GM20431 (cell line): Measurements from ENCODE around the gene SH2D5.
"Not testable (repeated sequence)": the region's sequence is repeated elsewhere in the genome, so short reads cannot be mapped to it uniquely, and the experiment has no call there.

ENCODE experiments used
- in situ Hi-C: fragments of 300-500 bp; cut with MseI, MboI; formaldehyde crosslinking; loops from one replicate; pipeline ENCODE4 v1.15.0; 2020; ENCODE audit warnings: low sequenced_read_pairs; ENCODE audit not compliant: unreplicated experiment

The SH2D5 gene

GRCh38 chr1:20729155-20729931, 3.2 kb downstream of the SH2D5 start:
- in situ Hi-C loops = no loop called here

GRCh38 chr1:20728371-20729154, 3.9 kb downstream of the SH2D5 start:
- in situ Hi-C loops = no loop called here

- in situ Hi-C loops = no loop called here
These were observed 4.7 kb downstream of the SH2D5 start for GRCh38 chr1:20727746-20728316.

- in situ Hi-C loops = no loop called here
These were observed 5.4 kb downstream of the SH2D5 start for GRCh38 chr1:20726932-20727745.

- in situ Hi-C loops = no loop called here
These were observed 6.2 kb downstream of the SH2D5 start for GRCh38 chr1:20726118-20726911.

GRCh38 chr1:20725189-20726117, 7.0 kb downstream of the SH2D5 start:
- in situ Hi-C loops = no loop called here

- in situ Hi-C loops = no loop called here
These were observed 7.9 kb downstream of the SH2D5 start for GRCh38 chr1:20724364-20725188.

- in situ Hi-C loops = no loop called here
These were observed 8.8 kb downstream of the SH2D5 start for GRCh38 chr1:20723537-20724363.

GRCh38 chr1:20723159-20723536, 9.4 kb downstream of the SH2D5 start:
- in situ Hi-C loops = no loop called here

GRCh38 chr1:20721117-20722061, 11.1 kb downstream of the SH2D5 start:
- in situ Hi-C loops = no loop called here

GRCh38 chr1:20720631-20721091, 11.8 kb downstream of the SH2D5 start:
- in situ Hi-C loops = no loop called here

GRCh38 chr1:20719871-20720620, 12.5 kb downstream of the SH2D5 start:
- in situ Hi-C loops = no loop called here

GRCh38 chr1:20719261-20719660, 13.2 kb downstream of the SH2D5 start:
- in situ Hi-C loops = no loop called here

- in situ Hi-C loops = not testable (repeated sequence)
These were observed 14.1 kb downstream of the SH2D5 start for GRCh38 chr1:20718343-20718882.
